Measurements from ENCODE around the gene IGFBP7. TPM values are rescaled to one million over a fixed set of nuclear protein-coding genes. Genes with fewer than 3 reads are reported as not detected.

Gene IGFBP7
- total RNA-seq, 2 donors from 2014 or later: 1.1 TPM; not detected in 1

- DNase-seq: no peak
- Mint-ChIP-seq H3K4me1 (peaks cover 5% of the 10 kb centered on the region), H3K9me3 (no peaks in the 10 kb centered on the region), H3K36me3 (ENCODE audit: low read depth) (no peaks in the 10 kb centered on the region), H3K27me3 (ENCODE audit: insufficient read depth) (peaks cover 2% of the 10 kb centered on the region), H3K27ac (no peak overlapping the region), H3K4me3 (no peak overlapping the region)
- TF ChIP-seq CTCF (conservative IDR thresholded peaks at IDR 0.05): no peak
- H3K9me3 ChIP-seq (ENCODE audit: control insufficient read depth, low read length): no peaks in the 10 kb centered on the region
- WGBS, 2 experiments (ENCODE audit: insufficient coverage in 1 of 2, insufficient read length in 1 of 2): 89% methylated on average over 5 to 8 of the region's 8 CpGs
- no peak overlapping the region for H3K27ac ChIP-seq (ENCODE audit: low read depth, low read length)
- H3K4me3 ChIP-seq (ENCODE audit: low read length): no peak overlapping the region
- no peaks in the 10 kb centered on the region for H3K27me3 ChIP-seq (ENCODE audit: control insufficient read depth, insufficient read depth, low read length, poor library complexity, severe bottlenecking)
- no peaks in the 10 kb centered on the region for H3K36me3 ChIP-seq (ENCODE audit: control insufficient read depth, insufficient read depth, low read length)
- no peak overlapping the region for H3K9ac ChIP-seq (ENCODE audit: extremely low read depth, low read length, poor library complexity, severe bottlenecking)
- H3K4me1 ChIP-seq (ENCODE audit: control insufficient read depth, insufficient read depth, low read length): no peaks in the 10 kb centered on the region
Observed at GRCh38 chr4:57068237-57068981, 41.8 kb downstream of the IGFBP7 start.

- DNase-seq: no peak
- Histone ChIP-seq H3K27ac (ENCODE audit: low read depth, low read length) (no peak overlapping the region), H3K36me3 (ENCODE audit: control insufficient read depth, insufficient read depth, low read length) (no peaks in the 10 kb centered on the region), H3K4me1 (ENCODE audit: control insufficient read depth, insufficient read depth, low read length) (no peaks in the 10 kb centered on the region), H3K27me3 (ENCODE audit: control insufficient read depth, insufficient read depth, low read length, poor library complexity, severe bottlenecking) (no peaks in the 10 kb centered on the region), H3K9ac (ENCODE audit: extremely low read depth, low read length, poor library complexity, severe bottlenecking) (no peak overlapping the region), H3K9me3 (ENCODE audit: control insufficient read depth, low read length) (no peaks in the 10 kb centered on the region), H3K4me3 (ENCODE audit: low read length) (no peak overlapping the region)
- Mint-ChIP-seq H3K36me3 (ENCODE audit: low read depth) (no peaks in the 10 kb centered on the region), H3K27me3 (ENCODE audit: insufficient read depth) (peaks cover 2% of the 10 kb centered on the region), H3K9me3 (no peaks in the 10 kb centered on the region), H3K4me1 (peaks cover 4% of the 10 kb centered on the region), H3K27ac (no peak overlapping the region), H3K4me3 (no peak overlapping the region)
- 94 to 100% methylated on average over 3 to 5 of the region's 5 CpGs for WGBS, 2 experiments (ENCODE audit: insufficient coverage in 1 of 2, insufficient read length in 1 of 2)
- TF ChIP-seq CTCF (conservative IDR thresholded peaks at IDR 0.05): no peak
Observed at GRCh38 chr4:57065730-57066482, 44.3 kb downstream of the IGFBP7 start.

- WGBS, 2 experiments (ENCODE audit: insufficient coverage in 1 of 2, insufficient read length in 1 of 2): 90 to 93% methylated on average over 17 to 20 of the region's 20 CpGs
- H3K4me1 Mint-ChIP-seq: peaks cover 4% of the 10 kb centered on the region
- Histone ChIP-seq H3K36me3 (ENCODE audit: control insufficient read depth, insufficient read depth, low read length) (no peaks in the 10 kb centered on the region), H3K4me3 (ENCODE audit: low read length) (no peak overlapping the region), H3K9me3 (ENCODE audit: control insufficient read depth, low read length) (no peaks in the 10 kb centered on the region), H3K27me3 (ENCODE audit: control insufficient read depth, insufficient read depth, low read length, poor library complexity, severe bottlenecking) (no peaks in the 10 kb centered on the region), H3K27ac (ENCODE audit: low read depth, low read length) (no peak overlapping the region), H3K4me1 (ENCODE audit: control insufficient read depth, insufficient read depth, low read length) (no peaks in the 10 kb centered on the region), H3K9ac (ENCODE audit: extremely low read depth, low read length, poor library complexity, severe bottlenecking) (no peak overlapping the region)
- peaks cover 2% of the 10 kb centered on the region for H3K27me3 Mint-ChIP-seq (ENCODE audit: insufficient read depth)
- H3K9me3 Mint-ChIP-seq: no peaks in the 10 kb centered on the region
- H3K36me3 Mint-ChIP-seq (ENCODE audit: low read depth): no peaks in the 10 kb centered on the region
- DNase-seq: no peak
- H3K4me3 Mint-ChIP-seq: no peak overlapping the region
- no peak overlapping the region for H3K27ac Mint-ChIP-seq
- no peak for TF ChIP-seq CTCF (conservative IDR thresholded peaks at IDR 0.05)
Observed at GRCh38 chr4:57064811-57065711, 45.1 kb downstream of the IGFBP7 start.
